SK-N-SH treated with all-trans-retinoic acid at 6 μM for 48 hours (cell line): ENCODE data around the gene CD1E.

Experiments used
- CSDC2 ChIP-seq: fragments of 250-450 bp; sonication (Bioruptor Pico); IDR thresholded peaks from 2 replicates; pipeline ENCODE4 v1.5.0; 2020; ENCODE audit warnings: mild to moderate bottlenecking, moderate library complexity
- GLIS3 ChIP-seq: fragments of 250-450 bp; sonication (Bioruptor Pico); IDR thresholded peaks from 2 replicates; pipeline ENCODE4 v1.5.0; 2020; ENCODE audit warnings: mild to moderate bottlenecking, moderate library complexity
- OSR1 ChIP-seq: fragments of 250-450 bp; sonication (Bioruptor Pico); IDR thresholded peaks from 2 replicates; pipeline ENCODE4 v1.8.0; 2022; ENCODE audit warnings: moderate library complexity, mild to moderate bottlenecking, inconsistent platforms
- PATZ1 ChIP-seq: fragments of 250-450 bp; sonication (Bioruptor Pico); IDR thresholded peaks from 2 replicates; pipeline ENCODE4 v1.8.0; 2020; ENCODE audit warnings: mild to moderate bottlenecking, moderate library complexity, borderline replicate concordance
- POU6F1 ChIP-seq: fragments of 250-450 bp; sonication (Bioruptor Pico); IDR thresholded peaks from 2 replicates; pipeline ENCODE4 v1.8.0; 2021; ENCODE audit warnings: low read depth, mild to moderate bottlenecking, moderate library complexity, borderline replicate concordance
- TCF4 ChIP-seq: fragments of 250-450 bp; sonication (Bioruptor Pico); IDR thresholded peaks from 2 replicates; pipeline ENCODE4 v1.8.0; 2021; ENCODE audit warnings: mild to moderate bottlenecking, moderate library complexity, borderline replicate concordance
- ZC3H10 ChIP-seq: fragments of 250-450 bp; sonication (Bioruptor Pico); IDR thresholded peaks from 2 replicates; pipeline ENCODE4 v1.5.1; 2021; ENCODE audit warnings: mild to moderate bottlenecking, moderate library complexity
- ZFP30 ChIP-seq: fragments of 450-650 bp; formaldehyde crosslinking; IDR thresholded peaks from 2 replicates; pipeline ENCODE4 v1.5.0; 2022; ENCODE audit warnings: mild to moderate bottlenecking, moderate library complexity

- TF ChIP-seq POU6F1 (CRISPR knock-in tag) (no peak), ZFP30 (CRISPR knock-in tag) (no peak), CSDC2 (CRISPR knock-in tag) (no peak), GLIS3 (CRISPR knock-in tag) (no peak), OSR1 (CRISPR knock-in tag) (no peak), PATZ1 (no peak), TCF4 (CRISPR knock-in tag) (no peak), ZC3H10 (no peak)
Measured at GRCh38 chr1:158329300-158329699, 24.4 kb upstream of the CD1E start.
